Measurements from ENCODE around the gene SCMH1. TPM values are rescaled to one million over a fixed set of nuclear protein-coding genes. Genes with fewer than 3 reads are reported as not detected.

The SCMH1 gene
- total and polyA plus RNA-seq, 2 of the 4 experiments (the other 2 are of a cell fraction), result 9.0 to 19.4 TPM

DNA sequence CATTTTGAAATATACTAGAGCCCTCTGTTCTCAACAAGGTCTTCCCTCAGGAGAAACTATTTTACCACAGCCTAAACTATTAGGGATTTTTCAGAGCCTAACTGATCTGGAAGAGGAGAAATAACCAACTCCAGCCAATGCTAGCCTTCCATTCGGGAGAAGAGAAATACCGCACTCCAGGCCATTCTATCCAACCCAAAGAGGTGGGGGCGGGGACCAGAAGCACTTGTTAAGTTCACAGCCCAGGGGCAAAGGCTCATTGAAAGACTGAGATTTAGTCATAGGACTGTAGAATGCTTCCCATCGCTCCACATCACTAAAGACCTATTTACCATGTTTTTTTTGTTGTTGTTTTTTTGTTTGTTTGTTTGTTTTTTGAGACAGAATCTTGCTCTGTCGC is 185.2 kb downstream of the SCMH1 start:
- ChIA-PET CTCF (no interaction called here), POLR2A (ENCODE audit: unreplicated experiment) (no interaction called here)
- BruUV-seq (replicated peaks), result no TSS peak
- Histone ChIP-seq H2BK5ac (ENCODE audit: low read depth, low read length, poor library complexity, severe bottlenecking) (no peak overlapping the region), H3K79me1 (ENCODE audit: low read depth in 1 of 2, low read length in 2 of 2) (no peaks in the 10 kb centered on the region), H3K56ac (ENCODE audit: extremely low read depth, insufficient read depth, low read length) (no peak overlapping the region), H3K18ac (ENCODE audit: low read depth, low read length) (no peak overlapping the region), H3K4ac (ENCODE audit: low read depth, low read length) (no peak overlapping the region), H3K36me3 (ENCODE audit: control insufficient read depth, insufficient read depth, low read length) (peaks cover 14% of the 10 kb centered on the region), H4K20me1 (ENCODE audit: insufficient read depth, low read length) (no peaks in the 10 kb centered on the region), H2BK120ac (ENCODE audit: low read depth, low read length) (no peak overlapping the region), H3K4me1 (ENCODE audit: control insufficient read depth, insufficient read depth, low read length) (no peaks in the 10 kb centered on the region), H3K9ac (ENCODE audit: low read depth, low read length) (no peak overlapping the region), H3K27ac (ENCODE audit: insufficient read depth, low read length) (no peak overlapping the region), H3K9me1 (ENCODE audit: insufficient read depth, low read length) (no peaks in the 10 kb centered on the region), H3K27me3 (ENCODE audit: control insufficient read depth, insufficient read depth, low read length) (no peaks in the 10 kb centered on the region), H2BK20ac (ENCODE audit: low read depth, low read length) (no peak overlapping the region), H2AK5ac (ENCODE audit: low read depth, low read length) (no peak overlapping the region), H3K4me2 (ENCODE audit: low read depth, low read length) (no peak overlapping the region), H2AK9ac (replicated peaks; ENCODE audit: low read depth, low read length, poor library complexity) (no peak overlapping the region), H3K9me3 (ENCODE audit: control insufficient read depth, insufficient read depth, low read length) (no peaks in the 10 kb centered on the region), H4K91ac (ENCODE audit: insufficient read depth, low read depth, low read length) (no peak overlapping the region), H4K8ac (ENCODE audit: low read depth in 2 of 2, low read length in 2 of 2) (no peak overlapping the region), H4K5ac (ENCODE audit: low read depth, low read length) (no peak overlapping the region), H3K14ac (replicated peaks; ENCODE audit: low read depth, low read length) (no peak overlapping the region), H3K23ac (ENCODE audit: low read depth, low read length) (no peak overlapping the region), H2BK15ac (ENCODE audit: low read depth, low read length) (no peak overlapping the region), H2AFZ (replicated peaks; ENCODE audit: low read length, poor library complexity) (no peak overlapping the region), H3K4me3 (ENCODE audit: insufficient read depth, low read depth, low read length) (no peak overlapping the region)
- dilution Hi-C loops (cut with HindIII; ENCODE audit: low sequenced_read_pairs, unreplicated experiment), result no loop called here
- intact Hi-C loops (cut with micrococcal nuclease), result no loop called here
- no CpG with 5 or more reads among the region's 5 CpGs for WGBS, 2 experiments (ENCODE audit: extremely low coverage in 2 of 2, insufficient read length in 1 of 2)
- TF ChIP-seq SMC3 (IDR thresholded peaks at IDR 0.05; ENCODE audit: low read depth, low read length), result no peak
- TF ChIP-seq FOS (IDR thresholded peaks at IDR 0.05; ENCODE audit: low read depth, low read length), result no peak
- no peak for TF ChIP-seq POLR2A (IDR thresholded peaks at IDR 0.05; ENCODE audit: low read depth, low read length)
- TF ChIP-seq BHLHE40 (IDR thresholded peaks at IDR 0.05; ENCODE audit: low read depth, low read length), result no peak
- no peak for TF ChIP-seq MAFK (IDR thresholded peaks at IDR 0.05; ENCODE audit: low read depth, low read length)
- TF ChIP-seq, protein P1, sequence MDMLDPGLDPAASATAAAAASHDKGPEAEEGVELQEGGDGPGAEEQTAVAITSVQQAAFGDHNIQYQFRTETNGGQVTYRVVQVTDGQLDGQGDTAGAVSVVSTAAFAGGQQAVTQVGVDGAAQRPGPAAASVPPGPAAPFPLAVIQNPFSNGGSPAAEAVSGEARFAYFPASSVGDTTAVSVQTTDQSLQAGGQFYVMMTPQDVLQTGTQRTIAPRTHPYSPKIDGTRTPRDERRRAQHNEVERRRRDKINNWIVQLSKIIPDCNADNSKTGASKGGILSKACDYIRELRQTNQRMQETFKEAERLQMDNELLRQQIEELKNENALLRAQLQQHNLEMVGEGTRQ (IDR thresholded peaks at IDR 0.05; ENCODE audit: low read depth, low read length), result no peak
- TF ChIP-seq CEBPB (IDR thresholded peaks at IDR 0.05; ENCODE audit: low read depth, low read length), result no peak
- TF ChIP-seq RFX5 (IDR thresholded peaks at IDR 0.05; ENCODE audit: low read depth, low read length), result no peak
- TF ChIP-seq, protein P2, sequence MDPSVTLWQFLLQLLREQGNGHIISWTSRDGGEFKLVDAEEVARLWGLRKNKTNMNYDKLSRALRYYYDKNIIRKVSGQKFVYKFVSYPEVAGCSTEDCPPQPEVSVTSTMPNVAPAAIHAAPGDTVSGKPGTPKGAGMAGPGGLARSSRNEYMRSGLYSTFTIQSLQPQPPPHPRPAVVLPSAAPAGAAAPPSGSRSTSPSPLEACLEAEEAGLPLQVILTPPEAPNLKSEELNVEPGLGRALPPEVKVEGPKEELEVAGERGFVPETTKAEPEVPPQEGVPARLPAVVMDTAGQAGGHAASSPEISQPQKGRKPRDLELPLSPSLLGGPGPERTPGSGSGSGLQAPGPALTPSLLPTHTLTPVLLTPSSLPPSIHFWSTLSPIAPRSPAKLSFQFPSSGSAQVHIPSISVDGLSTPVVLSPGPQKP (IDR thresholded peaks at IDR 0.05; ENCODE audit: borderline replicate concordance, low read depth, low read length), result no peak
- no peak for TF ChIP-seq RCOR1 (IDR thresholded peaks at IDR 0.05; ENCODE audit: insufficient replicate concordance, low read length)
- TF ChIP-seq RAD21 (IDR thresholded peaks at IDR 0.05; ENCODE audit: low read length), result no peak
- ATAC-seq (ENCODE audit: low read depth) (no peak), DNase-seq (no peak)
- in situ Hi-C loops (cut with MboI; ENCODE audit: low sequenced_read_pairs), result no loop called here

All from IMR-90 (cell line).